T follicular helper cell (primary cell): ENCODE results near the gene ANXA3.
"Not testable (repeated sequence)": the region's sequence is repeated elsewhere in the genome, so short reads cannot be mapped to it uniquely, and the experiment has no call there.

Experiments used
- DNase-seq: peaks from one replicate; pipeline ENCODE4 v3.0.0-alpha.2; 2020; ENCODE audit warnings: low read depth
- total RNA-seq, 2 experiments: gene quantifications; one replicate each; lab custom pipeline; 2026; lab: John Stamatoyannopoulos, UW

ANXA3 gene, protein sequence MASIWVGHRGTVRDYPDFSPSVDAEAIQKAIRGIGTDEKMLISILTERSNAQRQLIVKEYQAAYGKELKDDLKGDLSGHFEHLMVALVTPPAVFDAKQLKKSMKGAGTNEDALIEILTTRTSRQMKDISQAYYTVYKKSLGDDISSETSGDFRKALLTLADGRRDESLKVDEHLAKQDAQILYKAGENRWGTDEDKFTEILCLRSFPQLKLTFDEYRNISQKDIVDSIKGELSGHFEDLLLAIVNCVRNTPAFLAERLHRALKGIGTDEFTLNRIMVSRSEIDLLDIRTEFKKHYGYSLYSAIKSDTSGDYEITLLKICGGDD
- 0.06 to 0.17 reads per million in 2 experiments for total RNA-seq

DNA sequence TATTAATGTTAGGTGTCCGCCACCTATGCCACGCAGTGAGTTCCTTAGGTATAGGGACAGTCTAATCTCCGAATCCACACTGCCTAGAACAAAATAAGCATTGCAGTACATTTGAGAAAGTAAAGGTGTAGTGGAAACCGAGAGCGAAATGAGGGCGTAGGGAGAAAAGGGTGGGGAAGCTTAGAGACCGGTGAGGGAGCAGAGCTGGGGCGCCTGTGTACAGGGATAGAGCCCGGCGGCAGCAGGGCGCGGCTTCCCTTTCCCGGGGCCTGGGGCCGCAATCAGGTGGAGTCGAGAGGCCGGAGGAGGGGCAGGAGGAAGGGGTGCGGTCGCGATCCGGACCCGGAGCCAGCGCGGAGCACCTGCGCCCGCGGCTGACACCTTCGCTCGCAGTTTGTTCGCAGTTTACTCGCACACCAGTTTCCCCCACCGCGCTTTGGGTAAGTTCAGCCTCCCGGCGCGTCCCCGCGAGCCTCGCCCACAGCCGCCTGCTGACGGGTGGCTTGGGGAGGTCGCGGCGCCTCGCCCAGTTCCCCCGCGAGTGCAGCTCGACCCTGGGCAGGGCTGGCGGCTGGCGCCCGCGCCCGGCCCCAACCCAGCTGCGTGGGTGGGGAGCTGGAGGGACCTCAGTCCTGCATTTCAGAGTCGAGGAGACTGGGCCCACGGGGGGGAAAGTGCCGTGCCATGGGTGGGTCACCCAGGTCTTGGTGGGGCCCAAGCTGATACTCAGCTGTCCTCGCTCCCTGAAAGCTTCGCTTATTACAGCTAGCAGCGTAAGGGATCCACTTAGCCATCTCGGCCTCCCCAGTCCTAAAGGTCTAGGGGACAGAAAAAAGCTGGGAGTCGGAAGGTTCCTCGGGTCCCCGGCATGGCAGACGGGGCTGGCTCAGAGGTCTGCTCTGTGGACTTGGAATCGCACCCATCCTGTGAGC, at the start of gene ANXA3:
Gene ANXA3 (plus strand): TSS at position 351 of the 932 bp plus-strand sequence. CDS start 2,704 bp downstream, outside the sequence.
- no peak for DNase-seq

DNA sequence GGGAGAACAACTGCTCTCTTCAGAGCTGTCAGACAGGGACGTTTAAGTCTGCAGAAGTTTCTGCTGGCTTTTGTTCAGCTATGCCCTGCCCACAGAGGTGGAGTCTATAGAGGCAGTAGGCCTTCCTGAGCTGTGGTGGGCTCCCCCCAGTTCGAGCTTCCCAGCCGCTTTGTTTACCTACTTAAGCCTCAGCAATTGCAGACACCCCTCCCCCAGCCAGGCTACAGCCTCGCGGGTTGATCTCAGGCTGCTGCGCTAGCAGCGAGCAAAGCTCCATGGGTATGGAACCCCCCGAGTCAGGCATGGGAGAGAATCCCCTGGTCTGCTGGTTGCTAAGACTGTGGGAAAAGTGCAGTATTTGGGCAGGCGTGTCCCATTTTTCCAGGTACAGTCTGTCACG, 45.3 kb upstream of the ANXA3 start:
- not testable (repeated sequence) for DNase-seq

DNA sequence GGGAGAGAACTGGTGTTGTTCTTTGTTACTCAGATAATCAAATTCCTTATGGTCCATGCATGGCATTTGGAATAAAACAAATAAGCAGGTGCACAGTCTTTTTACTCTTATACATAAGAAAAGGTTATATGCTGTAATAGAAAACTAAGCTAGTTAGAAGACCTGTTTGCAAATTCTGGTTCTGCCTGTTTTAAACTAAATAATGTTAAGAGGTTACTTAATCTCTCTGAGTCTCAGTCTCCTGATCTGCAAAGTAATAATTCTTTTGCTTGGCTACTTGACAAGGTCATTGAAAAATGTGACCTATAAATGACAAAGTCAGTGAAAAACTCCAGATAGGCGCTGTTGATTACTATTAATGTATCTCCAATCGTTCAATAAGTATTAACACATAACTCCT, 42.5 kb upstream of the ANXA3 start:
- DNase-seq: no peak

DNA sequence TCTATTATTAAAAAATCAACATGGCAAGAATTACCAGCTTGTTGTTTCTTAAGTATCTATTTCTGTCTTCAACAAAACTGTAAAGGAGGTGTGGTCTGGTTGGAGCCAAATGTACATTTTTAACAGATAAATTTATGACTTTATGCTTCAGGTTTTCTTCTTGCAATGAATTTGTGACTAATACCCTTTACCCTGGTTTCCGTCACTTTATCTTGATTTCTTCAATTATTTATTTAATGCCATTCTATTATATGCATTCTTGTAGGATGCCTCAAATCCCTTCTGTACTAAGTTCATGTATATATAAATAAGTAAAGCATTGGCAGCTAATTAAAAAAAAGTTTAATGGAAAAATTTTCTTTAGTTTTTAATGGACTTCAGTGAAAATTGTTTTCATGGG, 41.5 kb upstream of the ANXA3 start:
- DNase-seq: no peak

DNA sequence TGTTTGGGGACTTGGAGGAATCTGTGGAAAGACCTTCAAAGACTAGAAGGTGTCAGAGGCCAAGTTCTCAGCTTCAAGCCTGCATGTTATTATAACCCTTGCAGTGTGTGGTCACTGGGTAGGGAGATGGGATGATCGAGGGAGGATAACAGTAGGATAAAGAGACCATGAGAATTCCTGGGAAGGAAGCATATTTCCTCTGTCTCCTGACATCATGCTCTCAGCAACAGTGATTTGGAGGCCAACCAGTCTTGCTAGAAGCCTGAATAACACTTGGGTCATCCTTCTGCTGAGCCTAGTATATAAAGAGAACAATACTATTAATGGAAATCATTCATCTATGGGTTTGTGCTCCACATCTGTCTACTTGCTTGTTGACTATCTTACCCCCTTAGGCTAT, 40.9 kb upstream of the ANXA3 start:
- DNase-seq: no peak

DNA sequence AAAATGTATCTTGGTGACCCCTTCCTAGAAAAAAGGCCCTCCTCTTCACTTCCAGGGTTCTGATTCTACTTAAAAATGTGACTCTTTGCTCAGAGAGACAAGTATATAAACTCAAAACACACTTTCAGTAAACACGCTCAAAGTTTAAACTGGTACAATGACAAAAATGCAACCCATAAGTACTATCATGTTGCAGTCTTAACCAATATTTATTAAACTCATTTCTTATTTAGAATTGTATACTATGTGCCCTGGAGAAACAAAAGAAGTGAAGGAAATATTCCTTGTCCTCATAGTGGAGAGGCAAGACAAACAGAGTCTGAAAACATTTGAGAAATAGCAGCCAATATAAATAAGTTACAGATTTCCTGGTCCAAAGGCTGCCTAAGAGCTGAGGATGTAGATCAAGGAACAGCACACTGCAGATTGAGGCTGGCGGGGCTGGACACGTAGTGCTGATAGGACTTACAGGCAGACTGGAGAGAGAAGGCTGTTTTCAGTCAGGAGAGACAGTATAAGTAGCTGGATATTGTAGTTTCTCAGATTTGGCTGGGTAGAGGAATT, 39.1 kb upstream of the ANXA3 start:
- no peak for DNase-seq

DNA sequence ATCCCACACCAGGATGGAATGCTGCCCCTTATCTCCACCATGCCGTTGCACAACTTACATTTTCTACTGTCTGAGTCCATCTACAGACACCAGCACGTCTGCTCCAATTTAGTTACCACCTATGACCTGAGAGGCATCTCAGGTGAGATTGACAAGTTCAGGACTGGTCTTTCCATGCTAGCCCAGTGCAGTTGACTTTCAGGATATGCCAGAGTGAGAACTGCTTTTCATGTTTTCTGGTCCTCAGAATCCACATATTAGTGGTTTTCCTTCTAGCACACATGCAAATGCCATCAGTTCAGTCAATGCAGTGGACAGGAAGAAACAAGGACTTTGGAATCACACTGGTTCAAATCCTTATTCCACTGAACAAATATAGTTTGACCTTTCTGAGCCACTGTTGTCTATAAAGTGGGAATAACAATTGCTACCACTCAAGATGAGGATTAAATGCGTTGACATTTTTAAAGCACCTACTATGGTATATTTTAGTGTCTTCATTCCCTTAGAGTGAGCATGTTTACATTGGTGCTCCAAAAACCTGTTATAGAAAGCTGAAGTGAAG, 38.1 kb upstream of the ANXA3 start:
- no peak for DNase-seq

DNA sequence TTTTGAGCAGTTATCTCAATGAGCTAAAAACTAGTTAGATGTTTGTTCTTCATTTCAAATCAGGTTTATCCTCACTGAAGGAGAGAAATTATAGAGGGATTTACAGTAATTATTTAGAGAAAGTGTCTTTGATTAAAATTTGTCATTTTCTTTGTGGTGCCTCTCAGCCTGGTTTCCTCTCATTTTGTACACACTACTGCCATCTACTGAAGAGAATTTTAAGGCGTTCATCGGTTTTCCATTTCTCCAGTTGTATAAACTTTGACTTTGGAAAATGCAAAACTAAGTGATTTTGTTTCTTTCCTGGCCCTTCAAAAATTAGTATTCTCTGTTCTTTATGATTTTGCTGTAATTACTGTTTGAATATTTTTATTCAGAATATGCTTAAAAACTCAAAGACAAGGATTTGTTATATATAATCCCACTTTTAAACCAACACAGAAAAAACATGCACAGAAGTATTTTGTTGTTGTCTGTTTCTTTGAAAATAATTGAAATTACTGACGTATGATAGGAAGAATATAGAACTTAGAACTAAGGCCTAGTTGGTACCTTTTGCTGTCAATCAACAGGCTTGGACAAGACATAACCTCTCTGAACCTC, 34.4 kb upstream of the ANXA3 start:
- DNase-seq: no peak

DNA sequence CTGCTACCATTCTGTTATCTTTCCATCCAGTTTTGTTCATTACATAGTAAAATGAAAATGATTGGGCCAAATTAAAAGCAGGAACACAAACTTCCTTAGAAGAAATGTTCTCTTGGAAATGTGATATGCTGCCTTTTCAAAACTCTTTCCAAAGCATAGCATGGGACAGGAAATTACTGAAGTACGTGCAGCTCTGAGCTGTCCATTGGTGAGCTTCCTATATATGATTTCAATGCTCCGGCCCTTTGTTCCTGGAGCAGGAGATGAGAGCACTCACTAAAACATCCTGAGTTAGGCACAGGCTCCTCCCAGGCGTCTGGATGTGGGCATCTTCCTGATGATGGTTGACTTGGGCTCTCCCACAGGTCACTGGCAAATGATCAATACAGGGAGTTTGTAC, 33.0 kb upstream of the ANXA3 start:
- no peak for DNase-seq

DNA sequence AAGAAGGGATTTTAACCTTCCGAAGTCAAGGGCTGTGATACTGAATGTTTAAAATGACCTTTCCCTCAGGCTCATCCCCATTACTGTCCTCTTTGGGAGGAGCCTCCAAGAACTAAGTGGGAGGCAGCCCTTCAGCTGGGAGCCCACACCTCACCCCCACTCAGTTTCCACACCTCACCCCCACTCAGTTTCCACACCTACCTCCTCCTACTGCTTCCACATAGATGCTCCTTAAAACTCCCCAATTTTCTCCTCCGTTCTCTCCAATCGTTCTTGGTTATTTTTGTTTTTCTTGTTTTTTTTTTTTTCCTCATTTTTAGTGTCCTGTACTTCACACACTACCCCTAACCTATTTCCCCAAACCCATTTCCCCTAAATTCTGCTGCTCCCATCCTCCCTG, 31.6 kb upstream of the ANXA3 start:
- DNase-seq: no peak

DNA sequence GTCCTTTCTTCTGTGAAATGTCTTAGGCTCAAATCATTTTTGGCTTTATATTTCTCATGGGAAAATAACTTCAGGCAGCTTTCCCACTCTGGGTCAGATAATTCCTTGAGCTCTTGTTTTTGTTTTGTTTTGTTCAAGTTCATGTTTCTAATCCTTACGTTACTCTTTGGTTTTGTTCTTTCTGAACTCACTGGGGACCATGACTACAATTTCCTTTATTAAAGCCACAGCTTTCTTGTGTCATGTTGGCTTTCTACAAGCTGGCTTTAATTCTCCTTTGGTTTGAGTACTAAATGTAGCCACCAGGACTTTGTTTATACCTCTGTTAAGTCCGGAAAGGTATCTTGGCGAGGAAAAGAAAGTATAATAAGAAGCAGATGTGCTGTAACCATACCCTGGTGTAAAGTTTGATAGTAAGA, 30.8 kb upstream of the ANXA3 start:
- no peak for DNase-seq

DNA sequence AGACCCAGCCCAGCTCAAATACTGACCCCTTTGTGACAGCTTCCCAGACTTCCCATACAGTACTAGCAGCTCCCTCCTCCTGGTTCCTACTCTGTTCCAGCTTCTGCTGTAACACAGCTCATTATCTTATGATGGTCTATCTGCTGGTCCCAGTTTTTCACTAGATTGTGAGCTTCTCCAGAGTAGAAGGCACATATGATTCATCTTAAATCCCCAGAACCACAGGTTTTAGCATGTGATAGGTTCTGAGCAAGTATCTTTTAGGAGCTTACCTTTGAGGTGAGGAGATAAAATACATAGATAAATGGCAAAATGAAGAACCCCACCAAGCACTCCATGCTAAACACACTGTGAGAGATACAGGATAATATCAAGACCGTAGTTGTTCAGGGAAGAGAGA, 27.6 kb upstream of the ANXA3 start:
- DNase-seq: no peak

DNA sequence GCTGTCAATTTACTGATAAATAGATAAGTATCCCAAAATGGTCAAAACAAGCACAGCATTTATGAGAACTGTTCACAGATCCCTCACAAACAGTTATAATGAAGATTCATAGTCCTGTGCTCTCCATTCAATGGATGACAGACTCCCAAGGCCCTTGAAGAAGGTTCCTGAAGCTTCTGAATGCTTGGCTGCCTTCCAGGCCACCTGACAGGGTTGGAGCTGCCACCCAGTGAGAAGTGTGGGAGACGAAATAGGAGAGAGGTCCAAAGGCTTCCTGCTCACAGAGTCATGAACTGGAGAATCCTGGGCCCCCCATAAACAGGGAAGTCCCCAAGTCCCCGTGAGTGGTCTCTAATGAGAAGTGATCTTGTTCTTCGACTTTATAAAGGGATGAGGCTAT, 26.0 kb upstream of the ANXA3 start:
- no peak for DNase-seq

DNA sequence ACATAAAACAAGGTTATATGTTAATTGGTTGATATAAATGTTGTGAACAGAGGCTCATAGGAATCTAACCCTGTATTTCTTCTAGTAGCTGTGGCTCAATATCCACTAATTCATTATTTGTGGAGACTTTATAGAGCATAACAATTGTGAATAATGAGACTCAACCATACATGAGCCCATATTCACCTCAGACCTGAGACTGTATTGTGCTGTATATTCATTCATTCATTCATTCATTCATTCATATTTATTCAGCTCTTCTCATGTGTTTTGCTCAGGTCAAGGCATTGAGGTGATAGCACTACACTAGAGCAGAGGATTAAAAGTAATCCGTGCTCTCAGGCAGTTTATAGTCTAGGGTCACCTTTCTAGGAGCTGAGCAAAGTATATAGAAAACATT, 24.5 kb upstream of the ANXA3 start:
- DNase-seq: no peak

DNA sequence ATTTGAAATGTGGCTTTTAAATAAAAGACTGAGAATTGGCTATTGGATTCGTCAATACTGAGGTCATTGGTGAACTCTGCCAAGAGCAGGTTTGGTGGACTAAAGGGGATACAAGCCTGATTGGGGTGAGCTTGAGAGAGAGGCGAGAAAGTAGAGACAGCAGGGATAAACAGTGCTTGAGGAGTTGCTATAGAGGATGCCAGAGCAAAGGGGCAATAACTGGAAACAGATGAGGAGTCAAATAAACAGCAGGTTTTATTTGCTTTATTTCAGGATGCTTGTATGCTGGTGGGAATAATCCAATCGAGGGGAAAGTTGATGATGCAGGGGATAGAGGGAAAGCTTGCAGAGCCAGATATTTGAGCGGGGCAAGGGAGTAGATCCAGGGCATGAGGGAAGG, 24.0 kb upstream of the ANXA3 start:
- DNase-seq: no peak

DNA sequence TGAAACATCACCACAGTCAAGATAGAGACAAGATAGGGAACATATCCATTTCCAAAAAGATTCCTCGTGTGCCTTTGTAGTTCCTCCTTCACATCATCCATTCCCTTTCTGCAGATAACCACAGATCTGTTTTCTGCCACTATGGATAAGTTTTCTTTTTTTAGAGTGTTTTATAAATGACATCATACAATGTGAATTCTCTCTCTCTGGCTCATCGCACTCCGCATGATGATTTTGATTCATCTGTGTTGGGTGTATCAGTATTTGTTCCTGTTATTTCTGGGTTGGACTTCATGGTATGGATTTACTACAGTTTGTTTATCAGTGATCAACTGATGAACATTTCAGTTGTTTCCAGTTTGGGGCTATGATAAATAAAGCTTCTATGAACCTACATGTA, 23.2 kb upstream of the ANXA3 start:
- DNase-seq: no peak

DNA sequence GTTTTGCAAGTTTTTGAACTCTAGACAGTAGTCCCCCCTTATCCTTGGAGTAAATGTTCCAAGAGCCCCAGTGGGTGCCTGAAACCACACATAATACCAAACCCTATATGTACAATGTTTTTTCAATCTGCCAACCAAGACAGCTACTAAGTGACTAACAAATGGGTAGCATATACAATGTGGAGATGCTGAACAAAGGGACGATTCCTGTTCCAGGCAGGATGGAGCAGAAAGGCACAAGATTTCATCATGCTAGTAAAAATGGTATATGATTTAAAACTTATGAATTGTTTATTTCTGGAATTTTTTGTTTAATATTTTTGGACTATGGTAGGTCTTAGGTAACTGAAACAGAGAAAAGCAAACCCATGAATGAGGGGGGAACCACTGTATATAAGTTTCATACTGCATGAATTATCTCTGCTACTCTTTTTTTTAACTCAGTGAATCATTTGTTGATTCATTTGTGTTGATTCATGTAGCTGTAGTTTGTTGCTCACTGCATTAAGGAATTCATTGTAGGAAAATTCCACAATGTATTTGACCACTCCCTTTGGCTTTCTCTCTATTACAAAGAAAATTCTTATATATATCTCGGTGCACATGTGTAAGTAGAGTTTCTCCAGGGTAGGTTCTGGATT, 21.9 kb upstream of the ANXA3 start:
- DNase-seq: no peak

DNA sequence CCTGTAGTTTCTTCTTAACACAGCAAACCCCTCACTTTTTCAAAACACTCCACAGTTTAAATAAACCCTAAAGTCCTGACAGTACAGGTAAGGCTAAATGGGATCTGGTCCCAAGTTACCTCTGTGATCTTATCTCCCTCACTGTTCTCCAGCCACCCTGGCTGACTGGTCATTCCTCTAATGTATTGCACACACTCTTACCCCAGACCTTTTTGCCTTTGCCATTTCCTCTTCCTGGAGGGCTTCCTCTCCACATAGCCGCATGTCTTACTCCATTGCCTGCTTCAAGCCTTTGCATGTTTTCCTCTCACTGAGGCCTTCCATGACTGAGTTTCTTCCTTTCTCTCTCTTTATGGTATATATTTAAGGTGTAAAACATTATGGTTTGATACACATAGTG, 19.5 kb upstream of the ANXA3 start:
- no peak for DNase-seq

DNA sequence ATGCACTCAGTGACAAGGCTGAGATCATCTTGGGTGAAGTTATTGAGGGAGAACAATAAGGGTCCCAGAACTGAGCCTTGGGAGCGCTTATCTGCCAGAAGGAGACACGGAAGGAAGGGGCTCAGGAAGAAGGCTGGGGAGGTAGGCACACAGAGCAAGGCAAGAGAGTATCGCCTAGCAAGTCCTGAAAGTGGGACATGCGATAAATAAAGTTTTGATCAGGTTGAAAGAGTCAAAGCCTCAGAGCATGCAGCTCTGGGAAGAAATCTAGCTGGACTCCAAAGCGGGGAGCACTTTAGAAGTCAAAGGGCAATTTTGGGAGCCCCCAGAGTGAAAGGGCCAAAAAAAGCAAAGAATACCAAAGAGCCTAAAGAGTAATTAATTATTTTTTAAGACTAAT, 17.7 kb upstream of the ANXA3 start:
- DNase-seq: no peak

DNA sequence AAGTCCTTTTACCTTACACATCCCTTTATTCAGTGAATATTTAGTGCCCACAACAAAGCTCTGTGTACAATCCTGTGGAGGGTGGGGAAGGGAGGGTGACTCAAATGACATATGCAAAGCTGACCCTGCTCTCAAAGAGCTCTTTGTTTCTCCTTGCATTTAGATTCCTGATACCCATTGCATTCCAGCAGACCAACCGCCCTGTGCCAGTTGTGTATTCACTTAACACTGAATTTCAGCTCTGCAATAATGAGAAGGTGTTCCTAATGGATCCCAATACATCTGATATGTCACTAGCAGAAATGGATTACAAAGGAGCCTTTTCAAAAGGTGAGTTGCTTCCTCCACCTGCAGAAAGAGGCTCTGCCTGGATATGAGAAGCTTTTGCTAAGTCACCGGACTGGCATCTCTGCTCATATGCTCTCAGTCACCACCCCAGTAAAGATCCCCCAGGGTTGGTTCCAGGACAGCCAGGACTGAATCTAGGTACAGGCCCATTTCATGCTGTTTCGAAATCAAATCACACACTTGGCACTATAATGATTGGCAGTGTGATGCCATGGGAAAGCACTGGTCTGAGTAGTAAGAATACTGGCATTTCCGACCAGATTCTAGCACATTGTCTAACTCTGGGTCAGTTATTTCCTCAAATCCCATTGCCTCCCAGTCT, 17.1 kb upstream of the ANXA3 start:
- no peak for DNase-seq

DNA sequence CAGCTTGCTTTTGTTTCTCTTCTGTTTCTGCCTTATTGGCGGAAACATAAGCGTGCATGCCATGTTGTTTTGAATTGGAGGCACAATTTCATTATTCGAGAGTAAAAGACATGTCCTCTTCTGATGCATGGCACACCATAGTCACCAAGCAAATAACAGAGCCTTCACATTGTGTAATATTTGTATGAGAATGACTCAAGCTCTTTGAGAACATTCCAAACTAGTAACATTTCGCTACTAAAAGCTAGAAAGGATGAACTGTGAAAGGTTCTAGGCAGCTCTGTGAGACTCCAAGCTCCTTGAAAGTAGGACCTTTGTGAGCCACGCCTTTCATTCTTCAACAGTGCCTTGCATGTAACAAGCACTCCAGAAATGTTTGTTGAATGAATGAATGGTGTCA, 9.2 kb upstream of the ANXA3 start:
- no peak for DNase-seq
